Uterus (tissue), 4 donors: Measurements from ENCODE around the gene TACR2. TPM values are rescaled to one million over a fixed set of nuclear protein-coding genes. Genes with fewer than 3 reads are reported as not detected.

Source experiments
- DNase-seq, 2 donors: peaks; one replicate each; pipeline ENCODE4 v3.0.0-alpha.2; 2019 to 2020
- H3K27ac ChIP-seq, 2 donors: fragments of 200-600 bp; sonication (generic); 1 replicate in 1 of 2; 2 replicates in 1 of 2; pipeline ENCODE4 v1.5.1; 2016 to 2018
- H3K27me3 ChIP-seq, 2 donors: fragments of 200-600 bp; sonication (generic); one replicate each; pipeline ENCODE4 v1.5.1; 2018 to 2019; ENCODE audit warnings: control low read depth in 1 of 2
- H3K36me3 ChIP-seq, 2 donors: fragments of 200-600 bp; sonication (generic); one replicate each; pipeline ENCODE4 v1.5.1; 2019; ENCODE audit warnings: control low read depth in 1 of 2
- H3K4me1 ChIP-seq, 2 donors: fragments of 200-600 bp; sonication (generic); one replicate each; pipeline ENCODE4 v1.5.1; 2018 to 2019; ENCODE audit warnings: control low read depth in 1 of 2
- H3K4me3 ChIP-seq, 2 donors: fragments of 200-600 bp; sonication (generic); 1 replicate in 1 of 2; 2 replicates in 1 of 2; pipeline ENCODE4 v1.5.1; 2018 to 2019; ENCODE audit warnings: mild to moderate bottlenecking in 1 of 2
- H3K9me3 ChIP-seq, 2 donors: fragments of 200-600 bp; sonication (generic); one replicate each; pipeline ENCODE4 v1.5.1; 2019; ENCODE audit warnings: control low read depth in 1 of 2
- POLR2A ChIP-seq, 2 donors: fragments of 450-650 bp; IDR thresholded peaks; one replicate each; pipeline ENCODE4 v1.6.1; 2016; ENCODE audit warnings: antibody characterized with exemption in 2 of 2, mild to moderate bottlenecking in 1 of 2, moderate library complexity in 1 of 2
- intact Hi-C: fragments of 100-400 bp; cut with DNase I; formaldehyde crosslinking; loops from one replicate; pipeline ENCODE4 v1.15.1; 2023; ENCODE audit warnings: low total_unique reads
- total RNA-seq, 4 donors: library from RNA; depleted of rRNA in 3 of 4; stranded (reverse); fragments of >200 nt in 3 of 4; gene quantifications; one replicate each; pipeline versions ENCODE4 v1.1.0 to v1.2.4, GENCODE V29; 2014 to 2023
- TF ChIP-seq, protein P1 (sequence below), 4 experiments: fragments of 200-600 bp in 2 of 4; fragments of 450-650 bp in 2 of 4; sonication (generic) in 2 of 4; IDR thresholded peaks; one replicate each; pipeline ENCODE4 v1.5.1; 2016 to 2019; ENCODE audit warnings: antibody characterized with exemption in 4 of 4, mild to moderate bottlenecking in 2 of 4, moderate library complexity in 1 of 4
- donor health status: DM: yes; HTN: yes; CAD: no.

The TACR2 gene
- total RNA-seq, 4 donors from 2014 or later: 0.28 to 35.0 (median 13.8) TPM

GRCh38 chr10:69382382-69383117 is 34.2 kb downstream of the TACR2 start:
- H3K36me3 ChIP-seq: no peaks in the 10 kb centered on the region
- intact Hi-C loops: no loop called here
- H3K4me1 ChIP-seq: peaks cover 11 to 14% of the 10 kb centered on the region in 2 donors
- H3K4me3 ChIP-seq: no peak overlapping the region
- no peaks in the 10 kb centered on the region for H3K9me3 ChIP-seq
- no peak for TF ChIP-seq POLR2A (IDR thresholded peaks at IDR 0.05)
- TF ChIP-seq, protein P1, sequence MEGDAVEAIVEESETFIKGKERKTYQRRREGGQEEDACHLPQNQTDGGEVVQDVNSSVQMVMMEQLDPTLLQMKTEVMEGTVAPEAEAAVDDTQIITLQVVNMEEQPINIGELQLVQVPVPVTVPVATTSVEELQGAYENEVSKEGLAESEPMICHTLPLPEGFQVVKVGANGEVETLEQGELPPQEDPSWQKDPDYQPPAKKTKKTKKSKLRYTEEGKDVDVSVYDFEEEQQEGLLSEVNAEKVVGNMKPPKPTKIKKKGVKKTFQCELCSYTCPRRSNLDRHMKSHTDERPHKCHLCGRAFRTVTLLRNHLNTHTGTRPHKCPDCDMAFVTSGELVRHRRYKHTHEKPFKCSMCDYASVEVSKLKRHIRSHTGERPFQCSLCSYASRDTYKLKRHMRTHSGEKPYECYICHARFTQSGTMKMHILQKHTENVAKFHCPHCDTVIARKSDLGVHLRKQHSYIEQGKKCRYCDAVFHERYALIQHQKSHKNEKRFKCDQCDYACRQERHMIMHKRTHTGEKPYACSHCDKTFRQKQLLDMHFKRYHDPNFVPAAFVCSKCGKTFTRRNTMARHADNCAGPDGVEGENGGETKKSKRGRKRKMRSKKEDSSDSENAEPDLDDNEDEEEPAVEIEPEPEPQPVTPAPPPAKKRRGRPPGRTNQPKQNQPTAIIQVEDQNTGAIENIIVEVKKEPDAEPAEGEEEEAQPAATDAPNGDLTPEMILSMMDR (IDR thresholded peaks at IDR 0.05): no peak
- DNase-seq: peak; percentile 73
- H3K27ac ChIP-seq: peak overlapping the region; percentile 57 to 80
- H3K27me3 ChIP-seq: no peaks in the 10 kb centered on the region

GRCh38 chr10:69379800-69380199 is 36.9 kb downstream of the TACR2 start:
- Histone ChIP-seq H3K27me3 (no peaks in the 10 kb centered on the region), H3K36me3 (no peaks in the 10 kb centered on the region), H3K4me1 (peaks cover 11 to 26% of the 10 kb centered on the region in 2 donors), H3K9me3 (no peaks in the 10 kb centered on the region), H3K27ac (no peak overlapping the region), H3K4me3 (no peak overlapping the region)
- DNase-seq: no peak
- TF ChIP-seq POLR2A (IDR thresholded peaks at IDR 0.05): no peak
- TF ChIP-seq, protein P1 (IDR thresholded peaks at IDR 0.05): no peak
- intact Hi-C loops: no loop called here

DNA sequence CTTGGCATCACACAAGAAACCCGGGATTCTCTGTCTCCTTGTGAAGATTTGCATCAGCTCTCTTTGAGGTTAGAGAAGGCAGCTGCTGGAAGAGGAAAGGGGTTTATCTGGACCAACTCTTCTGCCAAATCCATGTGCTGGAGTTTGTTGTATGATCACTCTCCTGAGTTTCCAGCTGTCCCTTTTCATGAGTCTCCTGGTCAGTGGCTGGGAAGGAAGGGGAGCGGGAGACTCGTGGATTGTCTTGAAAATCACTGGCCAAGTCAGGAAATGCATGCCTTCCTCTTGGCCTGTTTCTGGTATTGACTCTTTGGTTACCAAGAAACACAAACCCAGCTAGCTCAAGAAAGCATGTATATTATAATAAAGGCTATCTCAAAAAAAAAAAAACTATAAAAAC is 38.8 kb downstream of the TACR2 start:
- Histone ChIP-seq H3K4me1 (peaks cover under 1 to 12% of the 10 kb centered on the region in 2 donors), H3K36me3 (no peaks in the 10 kb centered on the region), H3K4me3 (no peak overlapping the region), H3K27ac (peak overlapping the region; percentile 64 to 68), H3K9me3 (no peaks in the 10 kb centered on the region), H3K27me3 (no peaks in the 10 kb centered on the region)
- TF ChIP-seq, protein P1 (IDR thresholded peaks at IDR 0.05): no peak
- TF ChIP-seq POLR2A (IDR thresholded peaks at IDR 0.05): no peak
- DNase-seq: no peak
- intact Hi-C loops: no loop called here

DNA sequence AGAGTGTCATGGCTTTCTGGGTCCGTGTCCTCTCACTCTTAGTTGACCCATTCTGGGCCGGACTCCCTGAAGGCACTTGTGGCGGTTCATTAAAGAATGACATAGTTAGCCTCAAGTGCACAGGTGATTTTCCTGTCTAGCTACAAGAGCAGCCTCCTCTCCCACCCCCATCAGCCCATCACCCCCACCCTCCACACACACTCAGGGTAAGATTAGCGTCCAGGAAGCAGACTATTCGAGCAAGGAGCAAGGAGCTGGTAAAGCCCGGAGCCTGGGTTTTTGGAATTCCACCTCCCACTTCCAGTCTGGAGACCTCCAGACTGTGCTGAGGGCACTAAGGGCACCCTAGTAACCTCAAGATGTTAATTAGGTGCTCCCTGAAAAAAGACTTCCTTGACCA is 39.5 kb downstream of the TACR2 start:
- H3K4me1 ChIP-seq: peaks cover 0 to 12% of the 10 kb centered on the region in 2 donors
- no peaks in the 10 kb centered on the region for H3K36me3 ChIP-seq

DNA sequence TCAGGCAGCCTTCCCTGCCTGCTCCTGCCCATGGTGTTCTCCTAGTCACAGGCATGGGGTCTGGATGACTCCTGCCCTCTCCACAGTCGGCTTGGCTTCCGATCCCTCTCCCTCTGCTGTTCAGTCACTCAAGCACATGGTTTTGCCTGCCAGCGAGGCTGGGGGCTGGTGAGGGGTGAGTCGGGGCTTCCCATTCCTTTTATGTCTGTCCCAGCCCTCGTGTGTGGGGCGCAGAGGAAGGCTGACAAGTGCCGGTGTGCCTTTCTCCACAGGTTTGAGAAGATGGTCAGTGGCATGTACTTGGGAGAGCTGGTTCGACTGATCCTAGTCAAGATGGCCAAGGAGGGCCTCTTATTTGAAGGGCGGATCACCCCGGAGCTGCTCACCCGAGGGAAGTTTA is 40.1 kb downstream of the TACR2 start:
- no peak for DNase-seq
- TF ChIP-seq POLR2A (IDR thresholded peaks at IDR 0.05): no peak
- TF ChIP-seq, protein P1 (IDR thresholded peaks at IDR 0.05): no peak
- no peak overlapping the region for H3K4me3 ChIP-seq
- H3K27ac ChIP-seq: peak overlapping the region; percentile 64 to 68
- H3K36me3 ChIP-seq: no peaks in the 10 kb centered on the region
- no peaks in the 10 kb centered on the region for H3K9me3 ChIP-seq
- H3K27me3 ChIP-seq: no peaks in the 10 kb centered on the region
- intact Hi-C loops: no loop called here
- H3K4me1 ChIP-seq: peaks cover 0 to 12% of the 10 kb centered on the region in 2 donors

More for the DNA sequence above, 39.5 kb downstream of the TACR2 start:
- TF ChIP-seq POLR2A (IDR thresholded peaks at IDR 0.05): no peak
- TF ChIP-seq, protein P1 (IDR thresholded peaks at IDR 0.05): no peak
- no peak overlapping the region for H3K4me3 ChIP-seq
- intact Hi-C loops: no loop called here
- no peak for DNase-seq
- peak overlapping the region; percentile 64 to 68 for H3K27ac ChIP-seq
- H3K9me3 ChIP-seq: no peaks in the 10 kb centered on the region
- no peaks in the 10 kb centered on the region for H3K27me3 ChIP-seq
